Raji (cell line): Measurements from ENCODE around the gene AGTPBP1.

Source experiments
- POLR2A ChIP-seq: IDR thresholded peaks from 2 replicates; pipeline ENCODE4 v1.6.1; 2011; ENCODE audit warnings: low read depth, low read length, control low read depth; ENCODE audit not compliant: insufficient read depth

The AGTPBP1 gene

DNA sequence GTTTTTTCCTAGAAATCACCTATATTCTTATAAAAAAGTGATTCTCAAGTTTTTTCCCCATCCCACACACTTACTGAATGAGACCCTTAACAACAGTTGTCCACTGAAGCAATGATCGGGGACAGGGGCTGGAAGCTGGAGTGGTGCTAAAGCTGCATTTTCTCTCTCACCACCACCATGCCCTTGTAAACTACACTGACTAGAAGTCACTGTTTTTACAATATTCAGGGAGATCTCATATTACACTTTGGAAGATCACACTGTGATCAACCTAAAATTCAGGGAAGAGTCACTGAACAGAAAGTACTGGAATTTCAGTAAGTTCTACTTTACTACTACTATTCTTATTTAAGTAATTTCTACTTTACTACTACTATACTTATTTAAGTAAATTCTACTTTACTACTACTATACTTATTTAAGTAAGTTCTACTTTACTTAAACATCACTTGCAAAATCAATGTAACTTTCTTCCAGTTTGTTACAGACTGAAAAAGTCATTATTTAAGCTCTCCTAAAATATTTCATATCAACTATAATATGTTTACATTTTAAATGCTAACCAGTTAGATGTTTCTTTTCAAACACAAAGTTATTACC is 164.3 kb downstream of the AGTPBP1 start:
- TF ChIP-seq POLR2A, result no peak

DNA sequence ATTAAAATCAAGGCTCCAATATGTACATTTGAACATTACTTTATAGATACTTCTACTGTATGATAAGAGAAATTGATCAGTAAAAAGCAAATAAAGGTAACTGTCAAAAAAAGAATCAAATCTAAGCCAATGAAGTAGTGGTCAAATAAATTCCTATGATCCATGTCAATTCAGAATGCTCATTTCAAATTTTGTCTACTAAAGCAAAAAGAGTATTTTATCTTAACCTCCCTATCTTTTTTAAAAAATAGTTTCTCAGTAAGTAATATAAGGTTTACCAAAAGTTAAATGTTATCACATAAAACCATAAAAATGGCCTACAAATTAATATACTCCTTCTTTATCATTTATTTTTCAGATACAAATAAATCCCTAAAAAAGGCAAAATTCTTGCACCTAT is 165.9 kb downstream of the AGTPBP1 start:
- TF ChIP-seq POLR2A, result no peak

DNA sequence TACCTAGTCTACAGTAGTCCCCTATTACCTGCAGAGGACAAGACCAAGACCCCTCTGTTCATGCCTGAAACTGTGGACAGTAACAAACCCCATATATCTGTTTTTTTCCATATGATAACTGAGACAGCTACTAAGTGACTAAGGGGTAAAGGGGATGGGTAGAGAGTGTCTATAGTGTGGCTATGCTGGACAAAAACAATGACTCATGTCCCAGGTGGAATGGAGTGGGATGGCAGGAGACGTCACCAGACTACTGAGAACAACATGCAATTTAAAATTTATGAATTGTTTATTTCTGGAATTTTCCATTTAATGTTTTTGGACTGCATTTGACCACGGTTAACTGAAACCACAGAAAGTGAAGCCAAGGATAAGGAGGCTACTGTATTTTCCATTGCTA is 171.8 kb downstream of the AGTPBP1 start:
- no peak for TF ChIP-seq POLR2A

DNA sequence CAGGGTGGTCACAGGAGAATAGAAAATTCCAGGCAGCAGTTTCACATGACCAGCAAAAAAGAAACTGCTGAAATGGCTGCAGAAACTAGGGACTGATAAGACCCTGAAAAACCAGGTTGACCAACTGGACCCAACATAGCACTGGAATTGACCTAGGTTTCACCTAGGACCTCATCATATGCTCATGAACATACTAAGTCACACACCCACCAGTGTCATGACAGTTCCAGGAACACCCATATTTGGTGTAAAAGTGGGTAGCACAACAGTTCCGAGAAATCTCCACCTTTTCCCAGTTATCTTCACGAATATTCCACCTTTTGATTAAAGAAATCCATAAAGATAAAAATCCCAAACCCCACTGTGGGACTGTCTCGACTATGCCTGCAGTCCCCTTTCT is 182.2 kb downstream of the AGTPBP1 start:
- no peak for TF ChIP-seq POLR2A

DNA sequence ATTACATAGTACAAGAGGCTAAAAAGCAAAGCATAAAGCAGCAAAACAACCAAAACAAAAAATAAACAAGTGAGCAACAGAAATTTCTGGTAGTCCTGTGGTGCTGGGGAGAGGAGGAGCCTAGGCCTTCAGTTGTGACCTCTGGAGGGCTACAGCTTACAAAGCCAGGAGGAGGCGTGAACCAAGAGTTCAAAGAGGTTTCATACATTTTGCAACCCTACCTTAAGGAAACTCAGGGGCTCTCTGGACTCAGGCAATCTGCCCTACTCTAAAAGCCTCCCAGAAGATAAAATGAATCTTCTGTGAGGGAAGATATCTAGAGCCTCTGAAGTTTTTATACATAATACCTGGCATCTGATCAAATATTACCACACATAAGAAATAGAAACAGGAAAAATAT is 187.4 kb downstream of the AGTPBP1 start:
- TF ChIP-seq POLR2A, result no peak

DNA sequence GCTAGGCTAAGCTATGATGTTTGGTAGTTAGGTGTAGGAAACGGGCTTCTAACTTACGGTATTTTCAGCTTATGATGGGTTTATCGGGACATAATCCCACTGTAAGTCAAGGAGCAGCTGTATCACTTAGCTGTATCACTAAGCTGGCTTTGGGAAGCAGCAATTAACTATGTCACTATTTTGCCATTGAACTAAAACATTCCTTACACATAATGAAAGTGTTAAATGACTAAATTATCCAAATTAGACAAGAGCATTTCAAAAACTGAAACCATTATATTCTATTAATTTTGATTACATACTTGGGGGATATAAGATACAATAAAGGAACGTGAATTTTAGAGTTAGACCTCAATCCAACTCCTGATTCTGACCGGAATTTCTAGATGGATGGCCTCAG is 188.3 kb downstream of the AGTPBP1 start:
- no peak for TF ChIP-seq POLR2A

DNA sequence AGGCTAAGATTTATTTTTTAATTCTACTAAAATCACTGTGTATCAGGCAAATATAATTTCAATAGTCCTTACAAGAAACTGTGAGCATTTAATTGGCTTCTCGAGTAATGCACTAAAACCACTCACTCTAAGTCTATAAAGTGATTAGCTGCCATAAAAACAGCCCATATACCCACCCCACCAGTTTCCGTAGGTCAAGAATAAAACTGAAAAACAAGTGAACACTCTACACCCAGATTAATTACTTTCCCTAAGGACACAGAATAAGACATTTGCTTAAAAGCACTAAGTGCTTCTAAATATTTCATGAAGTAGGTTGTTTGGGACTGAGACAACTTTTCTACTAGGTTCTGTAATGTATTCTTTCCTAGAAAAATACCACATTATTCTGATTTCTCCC is 194.2 kb downstream of the AGTPBP1 start:
- no peak for TF ChIP-seq POLR2A

DNA sequence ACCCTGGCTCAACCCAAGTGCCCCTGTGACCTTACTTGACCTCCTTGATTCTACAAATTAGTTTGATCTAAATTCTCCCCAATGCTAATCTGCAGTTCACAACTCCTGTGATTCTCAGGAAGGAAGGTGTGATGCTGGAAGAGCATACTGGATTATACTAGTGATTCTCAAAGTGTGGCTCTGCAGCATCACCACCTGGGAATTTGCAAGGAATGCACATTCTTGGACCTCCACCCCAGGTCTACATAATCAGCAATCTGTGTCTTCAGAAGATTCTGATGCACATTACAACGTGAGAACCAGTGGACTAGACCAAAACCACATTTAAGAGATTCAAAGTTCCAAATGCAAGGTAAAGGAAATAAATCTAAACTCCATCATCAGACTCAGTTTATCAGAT is 198.6 kb downstream of the AGTPBP1 start:
- TF ChIP-seq POLR2A, result no peak

DNA sequence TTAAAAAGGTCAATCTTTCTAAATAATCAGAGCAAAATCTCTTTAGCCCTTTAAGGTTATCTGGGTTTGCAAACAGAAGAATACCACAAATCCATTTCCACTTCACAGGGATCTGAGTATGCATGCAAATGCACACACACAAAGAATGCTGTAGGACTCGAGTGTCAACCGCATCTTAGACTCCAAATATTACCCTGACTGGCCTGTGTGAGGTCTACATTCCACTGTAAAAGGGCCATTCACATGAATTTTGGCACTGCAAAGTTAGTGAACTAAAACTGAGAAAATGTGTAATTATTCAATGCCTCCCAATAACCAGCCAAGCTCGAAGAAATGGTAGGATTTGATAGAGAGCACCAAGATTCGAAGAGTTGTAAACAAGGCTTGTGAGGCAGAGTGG is 199.9 kb downstream of the AGTPBP1 start:
- TF ChIP-seq POLR2A, result no peak

DNA sequence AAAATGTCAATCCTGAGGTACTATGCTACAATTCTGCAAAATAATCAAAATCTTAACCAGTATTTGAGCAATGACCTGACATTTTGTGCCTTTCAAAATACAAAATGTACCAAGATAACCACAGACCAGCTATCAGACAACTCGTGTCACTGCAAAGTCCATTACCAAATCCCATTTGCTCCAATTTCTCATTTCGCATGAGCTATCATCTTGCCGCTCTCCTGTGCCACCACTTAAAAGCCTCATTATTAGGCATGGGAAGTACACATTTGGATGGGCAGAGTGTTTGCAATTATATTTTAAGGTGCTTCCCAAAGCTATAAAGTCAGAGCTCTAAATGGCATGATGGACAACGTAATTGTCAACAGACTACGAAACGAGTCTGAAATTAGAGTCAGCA is 205.2 kb downstream of the AGTPBP1 start:
- no peak for TF ChIP-seq POLR2A

DNA sequence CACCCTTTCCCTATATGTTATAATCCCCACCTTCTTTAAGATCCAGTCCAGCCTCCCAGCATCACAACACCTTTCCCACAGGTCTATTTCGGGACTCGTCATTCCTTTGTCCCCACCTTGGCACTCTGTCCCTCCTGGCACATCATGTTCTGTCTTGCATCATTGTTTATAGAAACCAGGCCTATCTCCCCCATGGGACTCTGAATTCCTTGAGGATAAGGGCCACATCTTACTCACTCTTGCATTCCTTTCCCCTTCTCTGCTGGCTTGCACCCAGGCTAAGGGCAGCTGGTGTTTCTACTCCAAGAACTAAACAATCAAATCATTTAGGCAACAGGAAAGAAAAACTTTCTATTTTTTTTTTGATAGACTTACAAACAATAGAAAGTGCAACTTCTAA is 205.7 kb downstream of the AGTPBP1 start:
- no peak for TF ChIP-seq POLR2A

DNA sequence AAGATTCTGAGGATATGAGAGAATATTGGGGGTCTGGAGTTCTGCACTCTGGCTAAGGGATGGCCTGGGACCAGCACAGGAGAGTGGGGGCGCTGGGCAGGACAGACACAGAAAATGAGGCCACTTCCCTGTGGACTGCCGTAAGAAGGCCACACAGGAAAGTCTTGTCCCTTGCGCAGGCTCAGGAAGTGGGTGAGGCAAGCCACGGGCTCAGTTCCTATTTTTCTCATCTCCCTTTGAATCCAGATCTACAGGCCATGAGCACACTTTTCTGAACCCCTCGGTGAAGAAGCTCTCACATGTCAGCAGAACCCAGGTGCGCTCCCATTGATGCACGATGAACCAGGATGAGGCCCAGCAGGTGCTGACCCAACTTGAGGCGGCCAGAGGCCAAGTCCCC is 207.4 kb downstream of the AGTPBP1 start:
- TF ChIP-seq POLR2A, result no peak

DNA sequence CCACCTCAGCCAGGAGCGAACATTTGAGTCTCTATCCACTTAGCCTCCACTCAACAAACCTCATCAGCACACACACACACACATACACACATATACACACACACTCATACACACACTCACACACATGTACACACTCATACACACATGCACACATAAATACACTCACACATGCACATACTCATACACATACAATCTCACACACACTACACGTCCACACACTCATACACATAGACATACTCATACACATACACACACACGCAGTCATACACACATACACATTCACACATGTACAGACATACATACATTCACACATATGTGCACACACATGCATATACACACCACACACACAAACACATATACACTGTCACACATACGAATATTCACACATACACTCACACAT is 208.2 kb downstream of the AGTPBP1 start:
- no peak for TF ChIP-seq POLR2A

DNA sequence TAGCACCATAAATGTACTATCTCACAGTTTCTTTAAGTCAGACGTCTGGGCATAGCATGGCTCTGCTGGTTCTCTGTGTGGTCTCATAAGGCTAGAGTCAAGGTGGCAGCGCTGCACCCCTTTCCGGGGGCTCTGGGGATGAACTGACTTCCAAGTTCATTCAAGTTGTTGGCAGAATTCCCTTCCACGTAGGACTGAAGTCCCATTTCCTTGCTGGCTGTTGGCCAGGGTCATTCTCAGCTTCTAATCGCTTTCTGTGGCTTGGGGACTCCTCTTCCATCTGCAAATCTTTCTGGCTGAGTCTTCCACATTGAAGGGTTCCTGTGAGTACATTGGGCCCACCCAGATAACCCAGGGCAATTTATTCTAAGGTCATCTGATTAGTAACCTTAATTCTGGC is 211.0 kb downstream of the AGTPBP1 start:
- no peak for TF ChIP-seq POLR2A

DNA sequence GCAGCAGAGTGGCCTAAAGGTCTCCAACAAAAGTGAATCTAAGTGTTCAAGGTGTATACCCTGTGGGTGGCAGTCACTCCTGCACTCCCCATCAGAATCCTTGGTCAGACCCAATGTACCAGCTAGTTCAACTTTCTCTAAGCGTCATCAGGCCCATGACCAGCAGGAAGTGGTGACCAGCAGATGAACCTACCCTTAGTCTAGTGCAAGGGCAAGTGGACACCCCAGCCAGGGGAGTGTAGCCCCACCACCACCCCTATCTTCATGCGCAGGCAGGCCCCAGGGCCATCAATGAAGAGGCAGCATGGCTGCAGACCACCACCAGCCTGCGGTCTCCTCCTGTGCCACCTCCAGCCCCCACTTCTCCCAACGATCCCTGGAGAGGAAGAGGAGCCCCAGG is 213.1 kb downstream of the AGTPBP1 start:
- no peak for TF ChIP-seq POLR2A

DNA sequence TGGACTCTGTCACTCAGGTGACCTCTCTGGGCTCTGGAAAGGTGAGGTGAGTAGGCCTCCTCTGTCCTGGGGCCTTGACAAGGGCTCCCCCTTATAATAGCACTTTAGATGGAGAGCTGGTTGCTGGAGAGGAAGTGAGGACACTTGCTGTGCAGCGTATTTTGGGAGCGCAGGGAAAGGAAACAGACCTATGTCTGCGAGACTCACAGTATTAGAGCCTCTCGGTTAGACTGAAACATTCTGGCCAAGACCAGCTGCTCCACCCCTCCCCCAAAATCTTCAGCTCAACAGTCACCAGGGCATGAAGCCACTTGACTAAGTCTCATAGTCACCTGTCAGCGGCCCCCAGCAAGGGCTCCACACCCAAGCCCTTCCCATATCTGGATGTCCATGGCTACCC is 213.6 kb downstream of the AGTPBP1 start:
- no peak for TF ChIP-seq POLR2A

DNA sequence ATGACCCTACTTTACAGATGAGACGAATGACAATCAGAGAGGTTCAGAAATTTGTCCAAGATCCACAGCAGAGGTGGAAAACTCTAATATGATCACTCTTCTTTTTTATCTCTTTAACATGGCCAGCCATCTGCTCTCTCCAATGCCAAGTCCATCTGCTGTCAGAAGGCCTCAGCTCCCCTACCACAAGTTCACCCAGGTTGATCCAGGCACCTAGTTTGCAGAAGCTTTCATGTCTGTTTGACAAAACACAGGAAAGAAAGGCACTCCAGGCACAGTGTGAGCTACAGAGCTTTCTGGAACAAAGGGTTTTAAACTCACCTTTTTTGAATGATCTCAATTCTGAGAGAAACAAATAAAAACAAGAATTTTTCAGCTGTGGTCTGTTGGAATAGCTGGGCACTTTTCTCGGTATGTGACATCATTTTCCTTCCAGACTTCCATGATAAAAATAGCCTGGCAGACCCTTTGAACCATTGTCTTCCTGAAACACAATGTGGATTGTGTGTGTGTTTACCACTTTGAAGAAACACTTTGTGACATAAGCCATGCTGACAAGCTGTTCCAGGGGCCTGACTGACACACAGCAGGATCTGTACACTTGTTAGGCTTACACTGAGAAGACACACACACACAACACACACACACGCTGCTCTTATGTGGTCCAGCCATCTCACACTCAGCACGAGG is 214.3 kb downstream of the AGTPBP1 start:
- TF ChIP-seq POLR2A, result no peak
